IPS-20b (cell line): Measurements from ENCODE around the gene NLRC3.

Source experiments
- H3K27ac ChIP-seq: one replicate; pipeline ENCODE4 v1.5.1; 2013; ENCODE audit warnings: low read length
- H3K27me3 ChIP-seq: 2 replicates; pipeline ENCODE4 v1.6.1; 2013; ENCODE audit warnings: mild to moderate bottlenecking, low read length, inconsistent platforms; ENCODE audit not compliant: insufficient read depth
- H3K36me3 ChIP-seq: 2 replicates; pipeline ENCODE4 v1.6.1; 2013; ENCODE audit warnings: low read depth, mild to moderate bottlenecking, inconsistent platforms, low read length, moderate library complexity; ENCODE audit not compliant: insufficient read depth
- H3K4me1 ChIP-seq: 2 replicates; pipeline ENCODE4 v1.6.1; 2013; ENCODE audit warnings: mild to moderate bottlenecking, control low read depth, inconsistent platforms, low read length, moderate library complexity; ENCODE audit not compliant: insufficient read depth
- H3K4me3 ChIP-seq: 2 replicates; pipeline ENCODE4 v1.5.1; 2013; ENCODE audit warnings: mild to moderate bottlenecking, low read length, inconsistent platforms
- H3K9ac ChIP-seq: 2 replicates; pipeline ENCODE4 v1.6.1; 2013; ENCODE audit warnings: low read depth, mild to moderate bottlenecking, inconsistent platforms, low read length, moderate library complexity
- H3K9me3 ChIP-seq: 2 replicates; pipeline ENCODE4 v1.6.1; 2013; ENCODE audit warnings: mild to moderate bottlenecking, low read depth, low read length, inconsistent platforms; ENCODE audit not compliant: insufficient read depth

Gene NLRC3

DNA sequence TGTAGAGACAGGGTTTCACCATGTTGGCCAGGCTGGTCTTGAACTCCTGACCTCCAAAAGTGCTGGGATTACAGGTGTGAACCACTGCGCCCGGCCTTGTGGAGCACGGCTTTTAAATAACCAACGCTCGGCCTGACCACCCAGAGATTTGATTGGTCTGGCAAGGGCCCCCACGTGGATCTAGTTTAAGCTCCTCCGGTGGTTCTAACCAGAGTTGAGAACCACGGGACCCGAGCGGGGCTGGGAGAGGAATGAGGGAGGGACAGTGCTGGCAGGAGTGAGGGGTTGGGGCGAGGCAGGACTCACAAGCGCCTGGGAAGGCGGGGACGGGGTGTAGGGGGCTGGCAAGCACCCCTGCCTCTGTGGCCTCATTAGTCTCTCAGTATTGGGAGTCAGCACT, 3.0 kb downstream of the NLRC3 start:
- Histone ChIP-seq H3K4me1 (no peaks in the 10 kb centered on the region), H3K4me3 (no peak overlapping the region), H3K9ac (no peak overlapping the region), H3K27me3 (no peaks in the 10 kb centered on the region), H3K36me3 (no peaks in the 10 kb centered on the region), H3K9me3 (peaks cover 4% of the 10 kb centered on the region; the same call in 1 of the 2 replicates), H3K27ac (no peak overlapping the region)

DNA sequence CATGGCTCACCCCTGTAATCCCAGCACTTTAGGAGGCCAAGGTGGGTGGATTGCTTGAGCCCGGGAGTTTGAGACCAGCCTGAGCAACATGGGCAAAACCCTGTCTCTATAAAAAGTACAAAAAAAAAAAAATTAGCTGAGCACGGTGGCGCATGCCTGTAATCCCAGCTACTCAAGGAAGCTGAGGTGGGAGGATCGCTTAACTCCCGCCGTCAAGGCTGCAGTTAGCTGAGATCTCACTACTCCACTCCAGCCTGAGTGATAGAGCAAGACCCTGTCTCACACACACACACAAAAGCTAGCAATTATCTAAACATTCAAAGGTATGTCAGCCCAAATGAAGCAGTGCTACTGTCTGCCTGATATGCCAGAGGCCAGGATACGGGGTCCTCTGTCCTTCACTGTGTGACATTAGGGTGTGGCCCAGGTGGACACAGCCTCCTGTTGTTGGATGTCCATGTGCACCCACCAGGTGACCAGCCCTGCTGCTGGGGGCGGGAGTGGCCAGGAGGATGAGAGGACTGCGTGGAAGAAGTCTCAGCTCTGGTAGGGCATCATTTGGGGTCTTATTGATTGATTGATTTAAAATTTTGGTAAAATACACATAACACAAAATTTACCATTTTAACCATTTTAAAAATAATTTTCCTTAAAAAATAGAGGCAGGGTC, 3.9 kb downstream of the NLRC3 start:
- peaks cover 4% of the 10 kb centered on the region; the same call in 1 of the 2 replicates for H3K9me3 ChIP-seq

GRCh38 chr16:3570420-3571062, 6.7 kb downstream of the NLRC3 start:
- Histone ChIP-seq H3K9me3 (peaks cover 4% of the 10 kb centered on the region; the same call in 1 of the 2 replicates), H3K27me3 (no peaks in the 10 kb centered on the region), H3K27ac (no peak overlapping the region), H3K9ac (no peak overlapping the region), H3K4me3 (no peak overlapping the region), H3K4me1 (no peaks in the 10 kb centered on the region), H3K36me3 (no peaks in the 10 kb centered on the region)

More for the DNA sequence above, 3.9 kb downstream of the NLRC3 start:
- no peaks in the 10 kb centered on the region for H3K27me3 ChIP-seq
- no peak overlapping the region for H3K9ac ChIP-seq
- no peaks in the 10 kb centered on the region for H3K4me1 ChIP-seq
- no peak overlapping the region for H3K27ac ChIP-seq
- H3K4me3 ChIP-seq, result no peak overlapping the region
- H3K36me3 ChIP-seq, result no peaks in the 10 kb centered on the region

DNA sequence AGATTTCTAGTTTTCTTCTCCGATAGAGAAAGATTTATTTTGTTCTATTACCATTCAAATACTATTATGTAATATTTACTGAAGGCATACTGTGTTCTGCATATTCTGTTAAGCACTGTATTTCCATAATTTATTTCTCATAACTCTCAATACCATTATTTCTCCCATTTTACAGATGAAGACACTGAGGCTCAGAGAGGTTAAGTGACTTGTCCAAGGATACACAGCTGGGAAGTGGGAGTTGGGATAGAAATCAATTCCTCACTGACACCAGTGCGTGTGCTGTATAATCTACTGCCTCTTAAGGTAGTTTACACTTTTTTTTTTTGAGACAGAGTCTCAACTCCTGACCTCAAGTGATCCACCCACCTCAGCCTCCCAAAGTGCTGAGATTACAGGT, 7.4 kb downstream of the NLRC3 start:
- Histone ChIP-seq H3K27me3 (no peaks in the 10 kb centered on the region), H3K36me3 (no peaks in the 10 kb centered on the region), H3K27ac (no peak overlapping the region), H3K9ac (no peak overlapping the region), H3K9me3 (peaks cover 4% of the 10 kb centered on the region; the same call in 1 of the 2 replicates), H3K4me1 (no peaks in the 10 kb centered on the region), H3K4me3 (no peak overlapping the region)

GRCh38 chr16:3566990-3567389, 10.2 kb downstream of the NLRC3 start:
- Histone ChIP-seq H3K9me3 (peaks cover 4% of the 10 kb centered on the region; the same call in 1 of the 2 replicates), H3K36me3 (no peaks in the 10 kb centered on the region), H3K4me3 (no peak overlapping the region), H3K4me1 (no peaks in the 10 kb centered on the region), H3K27me3 (no peaks in the 10 kb centered on the region), H3K27ac (no peak overlapping the region), H3K9ac (no peak overlapping the region)

- H3K4me3 ChIP-seq, result no peak overlapping the region
- no peak overlapping the region for H3K9ac ChIP-seq
- no peaks in the 10 kb centered on the region for H3K36me3 ChIP-seq
- no peak overlapping the region for H3K27ac ChIP-seq
- no peaks in the 10 kb centered on the region for H3K4me1 ChIP-seq
- no peaks in the 10 kb centered on the region for H3K27me3 ChIP-seq
- H3K9me3 ChIP-seq, result no peaks in the 10 kb centered on the region
These were observed 12.4 kb downstream of the NLRC3 start for GRCh38 chr16:3564889-3565141.

DNA sequence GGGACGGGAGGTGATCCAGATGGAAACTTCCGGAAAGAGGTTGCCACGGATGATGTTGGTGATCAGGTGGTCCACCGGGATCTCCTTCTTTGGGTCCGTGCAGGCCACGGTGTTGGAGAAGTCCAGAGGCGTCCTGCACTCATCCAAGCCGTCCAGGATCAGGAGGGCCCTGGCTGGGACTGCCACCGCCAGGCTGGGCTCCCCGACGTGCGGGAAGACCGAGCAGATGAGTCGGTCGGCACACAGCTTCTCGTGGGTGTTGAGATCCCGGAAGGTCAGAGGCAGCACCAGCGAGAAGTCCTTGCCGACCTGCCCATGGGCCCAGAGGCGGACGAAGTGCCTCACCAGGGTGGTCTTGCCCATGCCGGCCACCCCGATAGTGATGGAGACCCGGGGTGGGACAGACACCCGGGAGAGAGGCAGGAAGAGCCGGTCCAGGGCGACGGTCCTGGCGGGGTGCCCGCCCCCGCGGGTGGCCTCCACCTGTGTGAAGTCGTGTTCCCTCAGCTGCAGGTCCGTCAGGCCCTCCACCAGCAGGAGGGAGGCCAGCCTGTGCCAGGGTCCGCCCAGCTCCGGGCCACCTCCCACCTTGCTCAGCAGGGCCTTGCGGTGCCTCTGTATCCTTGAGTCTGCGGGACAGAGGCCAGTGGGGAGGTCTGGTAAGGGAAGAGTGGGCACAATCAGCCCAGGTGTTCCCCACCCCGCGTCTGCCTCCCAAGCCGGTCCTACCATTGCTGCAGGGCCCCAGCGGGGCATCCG, 12.9 kb downstream of the NLRC3 start:
- Histone ChIP-seq H3K36me3 (no peaks in the 10 kb centered on the region), H3K27me3 (no peaks in the 10 kb centered on the region), H3K4me1 (no peaks in the 10 kb centered on the region), H3K9ac (no peak overlapping the region), H3K4me3 (no peak overlapping the region), H3K27ac (no peak overlapping the region), H3K9me3 (no peaks in the 10 kb centered on the region)

GRCh38 chr16:3562914-3563480, 14.2 kb downstream of the NLRC3 start:
- Histone ChIP-seq H3K9ac (no peak overlapping the region), H3K36me3 (no peaks in the 10 kb centered on the region)

DNA sequence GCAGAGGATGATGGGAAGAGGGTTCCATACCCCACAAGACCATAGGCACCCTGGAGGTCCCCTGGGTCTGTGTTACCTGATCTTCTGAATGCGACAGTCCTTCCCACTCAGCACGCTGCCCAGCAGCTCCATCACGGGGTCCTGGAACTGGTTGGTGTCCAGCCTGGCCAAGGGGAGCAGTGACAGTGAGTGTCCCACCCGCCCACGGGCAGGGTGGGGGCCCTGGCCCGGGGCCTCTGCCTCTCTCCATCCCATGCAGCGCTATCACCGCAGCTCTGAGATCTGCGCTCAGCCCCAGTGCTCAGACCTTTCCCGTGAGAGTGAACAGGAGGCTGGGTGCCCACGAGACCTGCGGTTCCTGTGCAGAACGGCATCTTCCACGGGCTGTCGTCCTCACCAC, 15.6 kb downstream of the NLRC3 start:
- H3K27me3 ChIP-seq, result peaks cover under 1% of the 10 kb centered on the region; the same call in 1 of the 2 replicates
- H3K27ac ChIP-seq, result no peak overlapping the region

More at GRCh38 chr16:3562914-3563480, 14.2 kb downstream of the NLRC3 start:
- no peak overlapping the region for H3K27ac ChIP-seq
- no peaks in the 10 kb centered on the region for H3K9me3 ChIP-seq
- no peaks in the 10 kb centered on the region for H3K27me3 ChIP-seq
- H3K4me3 ChIP-seq, result no peak overlapping the region
- no peaks in the 10 kb centered on the region for H3K4me1 ChIP-seq

GRCh38 chr16:3554351-3554928, 22.8 kb downstream of the NLRC3 start:
- H3K9ac ChIP-seq, result no peak overlapping the region; the same call in 1 of the 2 replicates
- no peaks in the 10 kb centered on the region for H3K36me3 ChIP-seq
- peaks cover 35% of the 10 kb centered on the region; the same call in 1 of the 2 replicates for H3K27me3 ChIP-seq
- no peaks in the 10 kb centered on the region for H3K9me3 ChIP-seq
- H3K4me3 ChIP-seq, result no peak overlapping the region
- peaks cover 9% of the 10 kb centered on the region; the same call in 1 of the 2 replicates for H3K4me1 ChIP-seq
- H3K27ac ChIP-seq, result no peak overlapping the region

More for the DNA sequence above, 15.6 kb downstream of the NLRC3 start:
- Histone ChIP-seq H3K9me3 (no peaks in the 10 kb centered on the region), H3K9ac (no peak overlapping the region), H3K4me3 (no peak overlapping the region), H3K36me3 (no peaks in the 10 kb centered on the region), H3K4me1 (no peaks in the 10 kb centered on the region)

DNA sequence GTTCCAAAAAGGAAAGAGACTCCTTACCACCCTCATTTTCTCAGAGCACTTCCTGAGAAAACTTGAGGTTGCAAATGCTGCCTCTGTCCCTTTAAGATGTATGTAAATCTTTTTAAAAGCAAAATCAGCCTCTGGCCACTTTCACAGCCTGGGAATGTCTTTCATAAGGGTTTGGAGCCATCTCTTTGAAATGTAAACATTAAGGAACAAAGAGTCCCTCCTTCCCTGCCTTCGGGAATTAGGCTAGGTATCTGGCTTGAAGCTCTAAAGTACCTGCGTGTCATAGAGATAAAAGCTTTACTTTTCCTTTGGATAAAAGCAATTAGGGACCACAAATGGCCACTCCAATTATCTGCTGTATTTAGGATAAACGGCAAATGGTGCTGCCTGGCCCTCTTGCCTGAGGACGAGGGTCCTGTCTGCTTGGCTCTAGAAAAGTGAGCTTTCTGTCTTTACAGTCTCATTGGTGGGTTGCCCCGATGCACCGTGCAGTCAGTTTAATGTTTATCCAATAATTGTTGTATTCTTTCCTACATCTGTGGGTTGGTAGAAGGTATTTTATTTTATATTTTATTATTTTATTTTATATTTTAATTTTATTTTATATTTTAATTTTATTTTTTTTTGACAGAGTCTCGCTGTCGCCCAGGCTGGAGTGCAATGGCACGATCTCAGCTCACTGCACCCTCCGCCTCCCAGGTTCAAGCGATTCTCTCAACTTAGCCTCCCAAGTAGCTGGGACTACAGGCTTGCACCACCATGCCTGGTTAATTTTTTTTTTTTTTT, 23.9 kb downstream of the NLRC3 start:
- Histone ChIP-seq H3K27ac (no peak overlapping the region), H3K4me3 (peak overlapping the region; percentile 63; the same call in 1 of the 2 replicates)

More for the DNA sequence above, 23.9 kb downstream of the NLRC3 start:
- Histone ChIP-seq H3K27me3 (peaks cover 38% of the 10 kb centered on the region; the same call in 1 of the 2 replicates), H3K36me3 (no peaks in the 10 kb centered on the region), H3K4me1 (peaks cover 9% of the 10 kb centered on the region; the same call in 1 of the 2 replicates), H3K9ac (peak overlapping the region; percentile 33; the same call in 1 of the 2 replicates), H3K9me3 (no peaks in the 10 kb centered on the region)
